Activated CD8-positive, alpha-beta memory T cell treated with anti-CD3 and anti-CD28 coated beads, Interleukin-2, amount 50 U/mL, for 1 hour (primary cell): Measurements from ENCODE around the gene NMT1.
"Not testable (repeated sequence)": the region's sequence is repeated elsewhere in the genome, so short reads cannot be mapped to it uniquely, and the experiment has no call there.

Experiments used
- DNase-seq: peaks from one replicate; pipeline ENCODE4 v3.0.0-alpha.2; 2020; ENCODE audit errors: extremely low read depth

NMT1 gene

GRCh38 chr17:45036691-45037090 lies 24.4 kb upstream of the NMT1 start:
- no peak for DNase-seq

GRCh38 chr17:45038728-45039634 lies 22.1 kb upstream of the NMT1 start:
- no peak for DNase-seq

- DNase-seq = no peak
These were observed 20.7 kb upstream of the NMT1 start for GRCh38 chr17:45040459-45040858.

GRCh38 chr17:45042346-45043120 lies 18.6 kb upstream of the NMT1 start:
- DNase-seq = no peak

- no peak for DNase-seq
These were observed 17.1 kb upstream of the NMT1 start for GRCh38 chr17:45043813-45044540.

- DNase-seq = no peak
These were observed 14.5 kb upstream of the NMT1 start for GRCh38 chr17:45046537-45047125.

- DNase-seq = no peak
These were observed 12.1 kb upstream of the NMT1 start for GRCh38 chr17:45048795-45049563.

GRCh38 chr17:45050481-45051059 lies 10.5 kb upstream of the NMT1 start:
- DNase-seq = no peak

GRCh38 chr17:45051060-45051719 lies 9.9 kb upstream of the NMT1 start, which contains the start of gene DCAKD:
Gene DCAKD (minus strand): TSS chr17:45051632. CDS start chr17:45034885, 16,747 bp downstream.
- peak; percentile 58 for DNase-seq

- DNase-seq = not testable (repeated sequence)
These were observed 9.4 kb upstream of the NMT1 start for GRCh38 chr17:45051720-45052051.

- DNase-seq = no peak
These were observed 8.9 kb upstream of the NMT1 start for GRCh38 chr17:45052052-45052772.

- DNase-seq = no peak
These were observed 728 bp upstream of the NMT1 start for GRCh38 chr17:45060382-45060796.

GRCh38 chr17:45061606-45062205 lies 589 bp downstream of the NMT1 start:
- DNase-seq = no peak

- DNase-seq = no peak
These were observed 2.1 kb downstream of the NMT1 start for GRCh38 chr17:45063198-45063597.

- no peak for DNase-seq
These were observed 6.5 kb downstream of the NMT1 start for GRCh38 chr17:45067637-45068036.

GRCh38 chr17:45070001-45070400 lies 8.9 kb downstream of the NMT1 start:
- no peak for DNase-seq

- no peak for DNase-seq
These were observed 9.7 kb downstream of the NMT1 start for GRCh38 chr17:45070809-45071208.

- DNase-seq = no peak
These were observed 12.4 kb downstream of the NMT1 start for GRCh38 chr17:45073414-45074070.
